HG03103 (cell line): ENCODE data around the gene APOL2.
"Not testable (repeated sequence)": the region's sequence is repeated elsewhere in the genome, so short reads cannot be mapped to it uniquely, and the experiment has no call there.

ENCODE experiments used
- ATAC-seq: cut with Tn5 transposase; IDR thresholded peaks from one replicate; pipeline ENCODE4 v1.9.1; 2021; ENCODE audit warnings: low read depth; ENCODE audit not compliant: unreplicated experiment

The APOL2 gene, protein sequence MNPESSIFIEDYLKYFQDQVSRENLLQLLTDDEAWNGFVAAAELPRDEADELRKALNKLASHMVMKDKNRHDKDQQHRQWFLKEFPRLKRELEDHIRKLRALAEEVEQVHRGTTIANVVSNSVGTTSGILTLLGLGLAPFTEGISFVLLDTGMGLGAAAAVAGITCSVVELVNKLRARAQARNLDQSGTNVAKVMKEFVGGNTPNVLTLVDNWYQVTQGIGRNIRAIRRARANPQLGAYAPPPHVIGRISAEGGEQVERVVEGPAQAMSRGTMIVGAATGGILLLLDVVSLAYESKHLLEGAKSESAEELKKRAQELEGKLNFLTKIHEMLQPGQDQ

DNA sequence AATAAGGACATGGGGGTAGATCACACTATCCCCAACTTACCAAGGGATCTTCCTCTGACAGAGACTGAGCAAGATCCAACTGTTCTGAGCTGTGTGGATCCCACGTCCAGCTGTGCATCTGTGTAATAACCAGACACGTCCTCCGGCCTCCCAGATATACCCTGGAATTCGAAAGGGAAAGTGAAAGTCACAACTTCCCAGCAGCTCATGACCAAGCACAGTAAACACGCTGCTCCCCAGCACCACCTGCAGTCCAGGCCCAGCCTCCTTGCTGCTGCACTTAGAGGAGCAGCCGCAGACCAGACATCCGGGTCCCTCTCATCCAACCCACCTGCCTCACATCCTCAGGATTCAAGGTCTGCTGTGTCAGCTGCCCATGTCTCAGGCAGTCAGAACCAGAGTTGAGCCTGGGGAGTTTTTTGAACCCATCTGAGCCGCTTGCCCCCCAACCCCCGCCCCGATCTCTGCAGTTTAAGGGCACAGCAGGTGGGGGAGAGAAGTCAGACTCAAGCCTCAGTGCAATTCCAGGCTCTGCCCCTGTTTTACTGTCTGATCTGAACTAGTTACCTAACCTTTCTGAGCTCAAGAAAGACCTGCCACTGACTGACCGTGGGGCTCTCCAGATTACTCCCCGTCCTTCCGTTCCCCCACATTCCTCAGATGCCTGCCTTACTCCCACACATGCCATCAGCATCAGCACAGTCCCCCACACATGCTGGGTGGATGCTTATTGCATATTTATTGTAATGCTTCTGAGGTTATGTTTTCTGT is at the start of gene APOL2:
APOL2 (minus strand) TSS at position 127 of the 771 bp plus-strand sequence. CDS start 6,365 bp downstream, outside the sequence.
- ATAC-seq: peak; percentile 78

DNA sequence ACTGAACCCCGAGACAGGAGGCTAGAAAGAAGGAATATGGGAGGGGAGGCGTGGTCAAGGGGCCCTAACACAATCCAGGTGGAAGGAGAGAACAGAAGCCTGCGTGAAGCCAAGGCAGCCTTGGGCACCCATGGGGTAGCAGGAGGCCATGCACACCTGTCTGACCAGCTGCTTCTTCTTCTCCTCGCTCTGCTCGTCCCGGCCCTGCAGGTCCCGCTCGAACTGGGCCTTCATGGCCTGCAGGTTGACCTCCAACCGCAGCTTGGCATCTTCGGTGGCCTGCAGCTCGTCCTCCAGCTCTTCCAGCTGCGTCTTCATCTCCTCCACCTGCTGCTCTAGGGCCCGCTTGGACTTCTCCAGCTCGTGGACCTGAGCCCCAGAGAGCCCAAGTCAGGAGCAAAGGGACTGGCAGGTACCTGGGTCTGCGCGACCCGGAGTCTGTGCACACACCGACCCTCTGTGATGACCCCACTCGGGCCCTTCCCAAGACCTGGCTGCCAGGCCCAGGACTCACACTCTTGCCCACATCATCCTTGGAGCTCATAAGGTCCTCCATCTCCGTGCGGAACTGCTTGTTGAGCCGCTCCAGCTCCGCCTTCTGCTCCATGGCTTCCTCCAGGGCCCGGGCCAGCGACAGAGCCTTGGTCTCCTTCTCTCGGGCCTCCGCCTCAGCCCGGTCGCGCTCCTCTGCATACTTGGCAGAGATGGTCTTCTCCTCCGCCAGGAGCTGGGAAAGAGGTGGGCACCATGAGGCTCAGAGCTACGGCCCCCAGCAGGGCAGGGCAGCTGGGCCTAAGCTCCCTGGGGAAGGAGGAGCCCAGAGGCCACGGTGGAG is 49.5 kb upstream of the APOL2 start:
- ATAC-seq: no peak

DNA sequence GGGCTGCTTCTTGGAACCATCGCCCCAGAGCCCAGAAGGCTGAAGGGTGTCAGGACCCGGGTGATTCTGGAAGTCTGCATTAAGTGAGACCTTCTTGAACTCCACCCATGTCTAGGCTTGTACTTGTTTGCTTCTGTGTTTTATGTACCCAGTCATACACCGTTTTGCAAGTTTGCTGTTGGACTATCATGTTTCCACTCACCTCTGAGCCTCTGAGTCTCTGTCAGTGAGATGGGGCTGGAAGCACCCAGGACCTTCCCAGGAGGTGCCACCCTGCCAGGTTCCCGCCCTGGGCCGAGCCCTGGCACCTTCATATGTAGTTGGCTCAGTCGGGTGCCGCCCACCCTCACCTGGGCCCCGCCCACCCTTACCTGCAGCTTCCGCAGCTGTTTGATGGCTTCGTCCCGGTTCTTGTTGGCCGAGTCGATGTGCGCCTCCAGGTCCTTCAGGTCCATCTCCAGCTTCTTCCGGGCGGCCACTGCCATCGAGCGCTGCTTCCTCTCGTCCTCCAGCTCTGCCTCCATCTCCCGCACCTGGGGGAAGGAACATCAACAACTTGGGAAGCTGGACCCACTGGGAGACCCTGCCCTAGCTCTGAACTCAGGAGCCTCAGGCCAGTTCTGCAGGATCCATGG is 48.7 kb upstream of the APOL2 start:
- no peak for ATAC-seq

DNA sequence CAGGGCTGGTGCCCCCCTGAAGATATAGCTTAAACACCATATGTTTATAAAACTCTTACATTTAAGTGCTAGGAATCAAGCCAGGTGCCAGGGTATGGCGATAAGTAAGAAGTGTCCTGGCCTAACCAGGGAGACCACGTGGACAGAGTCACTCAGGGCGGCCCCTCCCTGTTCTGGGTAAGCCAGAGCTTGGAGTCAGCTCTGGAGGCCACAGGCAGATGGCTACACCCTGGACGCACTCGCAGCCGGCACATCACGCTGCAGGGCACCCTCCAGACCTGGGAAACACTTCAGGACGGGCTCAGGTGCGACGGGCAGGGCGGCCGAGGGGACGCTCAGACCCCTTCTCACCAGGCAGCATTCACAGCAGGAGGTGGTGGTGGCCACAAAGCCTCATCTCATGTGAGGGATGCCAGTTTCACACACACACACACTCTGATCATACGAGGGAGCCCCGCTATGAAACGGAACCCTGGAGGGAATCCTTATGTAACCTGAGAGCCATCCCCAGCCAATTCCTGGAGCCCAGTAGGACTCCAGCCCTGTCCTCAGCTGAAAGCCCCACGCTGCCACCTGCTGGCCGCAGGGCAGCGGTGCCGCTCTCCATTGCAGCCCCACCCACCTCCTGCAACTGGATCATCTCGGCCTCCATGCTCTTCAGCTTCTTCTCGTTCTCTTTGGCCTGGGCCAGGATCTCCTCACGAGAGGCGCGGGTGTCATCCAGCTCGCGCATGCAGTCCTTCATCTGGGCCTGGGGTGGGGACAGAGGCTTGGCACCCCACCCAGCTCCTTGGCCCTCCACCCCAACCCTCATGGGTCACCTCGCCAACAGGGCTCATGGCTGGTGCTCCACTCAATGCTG is 47.0 kb upstream of the APOL2 start:
- ATAC-seq: peak; percentile 60

DNA sequence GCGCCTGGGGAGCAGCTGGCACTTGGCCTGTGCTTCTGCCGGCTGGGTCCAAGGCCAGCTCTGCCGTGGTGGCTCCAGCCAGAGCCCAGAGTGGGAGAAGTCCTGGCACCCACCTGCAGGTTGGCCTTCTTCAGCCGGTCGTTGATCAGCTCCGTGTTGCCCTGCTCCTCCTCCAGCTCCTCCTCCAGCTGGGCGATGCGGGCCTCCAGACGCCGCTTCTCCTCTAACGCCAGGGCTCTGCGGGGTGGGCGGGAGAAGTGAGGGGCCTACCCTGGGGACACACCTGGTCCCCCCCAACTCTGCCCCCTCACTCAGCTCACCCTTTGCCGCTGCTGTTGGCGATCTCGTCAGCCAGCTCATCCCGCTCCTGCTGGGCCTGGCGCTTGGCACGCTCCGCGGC is 46.2 kb upstream of the APOL2 start:
- no peak for ATAC-seq

DNA sequence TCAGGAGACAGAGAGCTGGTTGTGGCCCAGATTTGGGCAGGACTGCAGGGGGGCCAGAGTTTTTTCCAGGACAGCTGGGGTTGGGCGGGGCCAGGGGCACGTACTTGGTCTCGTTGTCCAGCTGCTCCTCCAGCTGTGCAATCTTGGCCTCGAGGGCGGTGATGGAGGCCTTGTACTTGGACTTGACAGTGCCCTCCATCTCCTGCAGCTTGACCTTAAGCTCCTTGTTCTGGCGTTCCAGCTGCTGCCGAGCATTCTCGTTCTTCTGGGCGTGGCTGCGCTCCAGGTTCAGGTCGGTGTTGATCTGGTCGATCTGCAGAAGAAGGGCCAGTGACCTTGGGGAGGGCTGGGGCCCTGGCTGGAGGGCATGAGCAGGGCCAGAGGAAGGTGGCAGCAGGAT is 45.7 kb upstream of the APOL2 start:
- no peak for ATAC-seq

DNA sequence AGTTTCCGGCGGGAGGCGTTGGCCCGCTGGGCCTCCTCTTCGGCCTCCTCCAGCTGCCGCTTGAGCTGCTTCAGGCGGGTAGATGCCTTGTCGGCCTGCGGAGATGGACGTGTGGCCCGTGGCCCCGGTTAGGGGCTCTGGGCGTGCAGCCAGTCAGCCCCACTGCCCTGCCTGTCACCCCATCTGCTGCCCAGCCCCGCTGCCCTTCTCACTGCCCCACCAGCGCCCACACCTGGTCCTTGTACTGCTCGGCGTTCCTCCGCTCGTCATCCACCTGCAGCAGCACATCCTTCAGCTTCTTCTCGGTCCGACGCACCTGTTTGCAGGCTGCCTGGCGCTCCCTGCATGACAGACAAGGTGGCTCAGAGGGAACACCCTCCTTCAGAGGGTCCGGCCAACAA is 44.8 kb upstream of the APOL2 start:
- ATAC-seq: no peak

DNA sequence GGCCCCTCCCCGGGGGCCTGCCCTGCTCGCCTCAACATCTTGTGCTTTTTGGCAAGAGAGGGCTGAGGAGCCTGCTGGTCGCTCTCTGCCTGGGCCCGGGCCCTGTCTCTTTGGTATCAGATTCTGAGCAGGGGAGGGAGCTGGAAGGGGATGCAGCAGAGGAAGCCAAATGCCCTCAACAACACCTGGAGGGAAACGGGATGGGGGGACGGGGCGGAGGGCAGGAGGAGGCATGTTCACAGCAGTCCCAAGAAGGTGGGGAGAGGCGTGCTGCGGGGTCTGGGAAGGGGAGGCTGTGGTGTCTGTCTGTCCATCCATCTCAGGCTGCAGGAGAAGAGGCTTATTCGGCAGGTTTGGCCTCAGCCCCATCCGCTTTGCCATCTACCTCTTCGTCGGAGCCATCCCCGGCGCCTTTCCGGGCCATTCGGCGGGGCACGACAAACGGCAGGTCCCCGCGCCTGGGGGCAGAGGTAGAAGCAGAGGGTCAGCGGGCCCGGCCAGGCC is 43.1 kb upstream of the APOL2 start:
- ATAC-seq: no peak

DNA sequence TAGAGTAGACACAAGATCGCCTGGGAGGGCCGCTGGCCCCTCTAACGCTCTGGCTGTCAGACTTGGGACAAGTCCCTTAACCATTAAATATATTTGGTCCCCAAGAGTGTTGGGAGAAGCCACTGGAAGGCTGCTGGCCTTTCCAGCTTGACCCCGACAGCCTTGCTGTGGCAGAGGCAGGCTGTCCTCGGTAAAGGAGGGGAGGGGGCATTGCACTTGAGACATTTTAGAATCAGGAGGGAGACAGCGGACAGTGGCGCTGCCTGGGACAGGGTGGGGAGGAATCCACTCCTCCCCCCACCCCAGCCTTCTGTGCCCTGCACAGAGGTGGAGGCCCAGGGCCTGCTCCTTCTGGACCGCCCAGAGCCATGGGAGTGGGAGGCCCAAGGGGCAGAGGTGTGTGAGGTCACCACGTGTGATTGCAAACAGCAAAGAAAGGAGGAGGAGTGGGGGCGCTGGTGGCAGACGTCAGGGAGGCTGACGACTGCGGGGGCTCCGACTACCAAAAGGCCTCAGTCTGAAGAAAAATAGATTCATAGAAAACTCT is 42.5 kb upstream of the APOL2 start:
- ATAC-seq: no peak

DNA sequence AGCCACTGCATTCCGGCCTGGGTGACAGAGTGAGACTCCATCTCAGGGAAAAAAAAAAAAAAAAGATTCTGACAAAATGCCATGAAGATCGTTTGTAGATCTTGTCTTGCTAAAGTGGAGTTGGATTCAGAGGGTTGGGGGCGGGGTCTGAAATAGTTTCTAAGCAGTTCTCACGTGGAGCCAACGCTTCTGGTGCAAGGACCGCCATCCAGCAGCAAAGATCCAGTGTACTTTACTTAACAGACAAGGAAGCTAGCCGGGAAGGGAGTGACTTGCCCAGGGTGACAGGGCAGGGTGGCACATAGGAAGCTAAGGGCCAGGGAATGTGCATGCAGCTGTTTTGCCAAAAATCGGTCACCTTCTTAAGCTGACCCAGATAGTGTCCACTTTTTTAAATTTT is 41.1 kb upstream of the APOL2 start:
- no peak for ATAC-seq

DNA sequence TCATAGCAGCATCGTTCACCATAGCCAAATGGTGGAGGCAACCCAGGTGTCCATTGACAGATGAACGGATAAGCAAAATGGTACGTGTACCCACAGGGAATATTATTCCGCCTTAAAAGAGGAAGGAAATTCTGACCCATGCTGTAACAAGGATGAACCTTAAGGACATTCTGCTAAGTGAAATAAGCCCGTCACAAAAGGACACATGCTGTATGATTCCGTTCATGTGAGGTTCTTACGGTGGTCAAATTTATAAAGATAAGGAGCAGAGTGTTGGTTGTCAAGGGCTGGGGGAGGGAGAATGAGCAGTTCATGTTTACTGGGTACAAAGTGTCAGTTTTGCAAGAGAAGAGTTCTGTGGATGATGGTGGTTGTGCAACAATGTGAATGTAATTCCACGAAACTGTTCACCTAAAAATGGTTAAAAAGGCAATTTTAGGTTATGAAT is 39.9 kb upstream of the APOL2 start:
- no peak for ATAC-seq

DNA sequence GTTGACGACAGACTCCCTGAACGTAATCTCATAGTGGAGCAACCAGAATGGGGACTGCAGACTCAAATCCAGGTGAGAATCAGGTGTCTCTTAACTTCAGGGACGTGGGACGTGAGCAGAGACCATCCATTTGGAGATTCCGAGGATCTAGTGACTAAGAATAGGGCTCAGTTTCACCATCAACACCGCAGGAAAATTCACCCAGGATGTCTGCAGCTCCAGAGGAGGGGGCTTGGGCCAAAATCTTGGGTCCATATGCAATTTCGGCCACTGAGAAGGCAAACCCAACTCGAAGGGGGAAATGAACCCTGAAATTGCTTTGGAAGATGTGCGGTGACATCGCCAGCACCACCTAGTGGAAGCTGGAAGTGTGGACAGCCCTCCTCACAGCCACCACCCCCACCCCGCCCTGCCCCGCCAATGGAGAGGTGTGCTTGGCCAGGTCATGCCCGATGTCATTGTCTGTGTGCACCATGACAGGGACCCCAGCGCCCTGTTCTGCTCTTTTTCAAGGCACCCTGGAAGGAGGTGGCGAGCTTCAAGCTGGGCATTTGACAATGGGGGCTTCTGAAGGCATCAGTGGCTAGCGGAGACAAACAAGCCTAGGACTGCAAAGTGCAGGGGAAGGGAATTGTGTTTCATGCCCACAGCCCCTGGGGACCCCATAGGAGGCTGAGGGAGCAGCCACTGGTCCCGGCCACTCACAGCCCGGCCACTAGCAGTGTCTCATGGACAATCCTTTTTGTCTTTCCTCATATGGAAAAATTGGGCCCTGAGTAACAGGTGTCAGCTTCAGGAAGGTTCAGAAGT is 38.4 kb upstream of the APOL2 start:
- ATAC-seq: no peak

DNA sequence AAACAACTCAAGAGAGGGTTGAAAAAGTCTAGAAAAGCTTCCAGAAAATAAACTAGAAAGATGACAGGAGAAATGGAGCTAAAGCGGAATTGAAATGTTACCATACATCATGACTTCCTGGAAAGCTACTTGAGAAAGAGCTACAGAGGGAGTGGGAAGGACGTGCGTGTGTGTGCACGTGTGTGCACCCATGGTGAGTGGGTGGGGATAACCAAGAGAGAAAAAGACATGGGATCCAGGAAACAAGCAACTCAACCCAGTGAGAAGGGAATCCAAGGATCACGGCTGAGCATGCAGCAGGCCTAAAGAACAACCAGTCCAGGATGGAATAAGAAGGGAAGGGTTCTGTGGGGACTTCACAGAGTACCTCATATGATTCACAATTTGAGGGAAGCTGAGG is 35.2 kb upstream of the APOL2 start:
- ATAC-seq: no peak

DNA sequence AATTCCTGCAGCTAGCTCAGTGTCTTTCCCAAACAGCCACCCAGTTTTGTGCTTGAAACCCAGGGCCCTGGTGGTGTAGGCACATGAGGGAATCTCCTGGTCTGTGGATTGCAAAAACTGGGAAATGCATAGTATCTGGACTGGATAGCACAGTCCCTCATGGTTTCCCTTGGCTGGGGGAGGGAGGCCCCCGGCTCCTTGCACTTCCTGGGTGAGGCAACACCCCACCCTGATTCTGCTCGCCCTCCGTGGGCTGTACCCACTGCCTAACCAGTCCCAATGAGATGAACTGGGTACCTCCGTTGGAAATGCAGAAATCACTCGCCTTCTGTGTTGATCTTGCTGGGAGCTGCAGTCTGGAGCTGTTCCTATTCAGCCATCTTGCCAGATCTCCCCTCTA is 32.6 kb upstream of the APOL2 start:
- ATAC-seq: not testable (repeated sequence)

DNA sequence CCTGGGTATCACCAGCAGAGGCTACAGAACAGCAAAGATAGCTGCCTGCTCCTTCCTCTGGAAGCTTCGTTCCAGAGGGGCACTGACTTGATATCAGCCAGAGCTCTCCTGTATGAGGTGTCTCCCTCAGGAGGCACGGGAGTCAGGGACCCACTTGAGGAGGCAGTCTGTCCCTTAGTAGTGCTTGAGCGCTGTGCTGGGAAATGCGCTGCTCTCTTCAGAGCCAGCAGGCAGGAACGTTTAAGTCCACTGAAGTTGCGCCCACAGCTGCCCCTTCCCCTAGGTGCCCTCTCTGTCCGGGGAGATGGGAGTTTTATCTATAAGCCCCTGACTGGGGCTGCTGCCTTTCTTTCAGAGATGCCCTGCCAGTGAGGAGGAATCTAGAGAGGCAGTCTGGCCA is 31.9 kb upstream of the APOL2 start:
- ATAC-seq: not testable (repeated sequence)

DNA sequence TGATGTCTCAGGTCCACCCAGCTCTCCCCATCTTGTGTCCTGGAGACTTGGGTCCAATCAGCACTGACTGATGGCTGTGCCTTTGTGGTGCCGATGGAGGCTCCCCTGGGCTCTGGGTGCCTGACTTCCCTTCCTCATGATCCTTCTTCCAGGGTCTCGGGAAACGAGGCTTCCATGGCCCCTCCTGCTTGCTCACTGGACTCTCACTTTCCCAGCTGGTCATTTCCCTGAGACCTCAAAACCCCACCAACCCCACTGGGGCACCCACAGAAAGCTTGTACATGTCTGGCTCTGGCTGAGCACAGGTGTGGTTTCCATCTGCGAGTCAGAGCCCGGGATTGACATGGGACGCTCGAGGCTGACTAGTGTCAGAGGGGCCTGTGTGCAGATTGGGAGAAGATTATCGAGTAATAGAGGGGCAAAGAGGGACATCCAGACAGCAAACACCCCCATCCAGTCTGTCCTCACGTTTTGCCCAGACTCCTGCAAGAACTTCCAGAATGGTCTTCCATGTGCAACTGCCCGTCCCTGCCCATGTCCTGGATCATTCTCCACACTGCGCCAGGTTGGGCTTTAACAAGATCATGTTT is 28.7 kb upstream of the APOL2 start:
- ATAC-seq: no peak

DNA sequence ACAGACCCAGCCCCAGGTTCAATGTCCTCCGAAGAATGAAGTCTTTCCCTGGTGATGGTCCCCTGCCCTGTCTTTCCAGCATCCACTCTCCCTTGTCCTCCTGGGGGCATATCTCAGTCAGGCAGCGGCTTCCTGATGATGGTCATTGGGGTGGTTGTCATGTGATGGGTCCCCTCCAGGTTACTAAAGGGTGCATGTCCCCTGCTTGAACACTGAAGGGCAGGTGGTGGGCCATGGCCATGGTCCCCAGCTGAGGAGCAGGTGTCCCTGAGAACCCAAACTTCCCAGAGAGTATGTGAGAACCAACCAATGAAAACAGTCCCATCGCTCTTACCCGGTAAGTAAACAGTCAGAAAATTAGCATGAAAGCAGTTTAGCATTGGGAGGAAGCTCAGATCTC is 27.7 kb upstream of the APOL2 start:
- ATAC-seq: no peak
